ENCODE measurements around the gene CPT1B.
A peak's percentile ranks its signal among the peaks of the same experiment; 100 is the strongest.
"Not testable (repeated sequence)": the region's sequence is repeated elsewhere in the genome, so short reads cannot be mapped to it uniquely, and the experiment has no call there.

Gene CPT1B

DNA sequence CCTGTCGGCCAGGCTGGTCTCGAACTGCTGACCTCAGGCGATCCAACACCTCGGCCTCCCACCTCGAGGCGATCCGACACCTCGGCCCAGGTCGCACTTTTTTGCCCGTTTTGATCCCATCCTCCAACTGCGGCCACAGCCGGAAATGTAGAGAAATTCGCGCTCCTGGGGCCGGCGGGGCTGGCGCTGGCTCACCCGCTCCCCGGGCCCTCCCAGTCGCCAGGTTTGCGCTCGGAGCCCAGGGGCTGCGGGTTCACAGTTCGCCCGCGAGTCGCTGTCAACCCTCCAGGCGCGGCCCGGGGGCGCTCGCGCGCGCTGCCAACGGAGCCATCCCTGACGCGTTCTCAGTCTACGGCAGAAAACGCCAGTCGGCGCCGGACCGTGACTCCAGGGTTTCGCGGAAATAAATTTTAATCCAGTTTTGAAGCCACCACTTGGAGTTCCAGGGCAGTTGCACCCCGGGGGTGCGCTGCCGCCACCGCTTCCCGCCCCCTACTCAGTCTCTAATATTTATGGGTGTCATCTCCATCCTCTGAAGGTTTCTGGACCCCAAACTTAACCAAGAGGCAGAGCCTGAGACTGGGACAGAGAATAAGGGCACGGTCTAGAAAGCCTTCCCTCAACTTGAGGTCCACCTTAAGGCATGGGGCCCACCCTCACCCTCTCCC lies 34.0 kb downstream of the CPT1B start:
- DNase-seq: peak; percentile 86

- no peak for DNase-seq
Observed at GRCh38 chr22:50542416-50542927, 35.8 kb downstream of the CPT1B start.

- DNase-seq: not testable (repeated sequence)
Observed at GRCh38 chr22:50541667-50542026, 36.6 kb downstream of the CPT1B start.

GRCh38 chr22:50540381-50540780 lies 37.8 kb downstream of the CPT1B start:
- no peak for DNase-seq

GRCh38 chr22:50537765-50538164 lies 40.5 kb downstream of the CPT1B start:
- no peak for DNase-seq

DNA sequence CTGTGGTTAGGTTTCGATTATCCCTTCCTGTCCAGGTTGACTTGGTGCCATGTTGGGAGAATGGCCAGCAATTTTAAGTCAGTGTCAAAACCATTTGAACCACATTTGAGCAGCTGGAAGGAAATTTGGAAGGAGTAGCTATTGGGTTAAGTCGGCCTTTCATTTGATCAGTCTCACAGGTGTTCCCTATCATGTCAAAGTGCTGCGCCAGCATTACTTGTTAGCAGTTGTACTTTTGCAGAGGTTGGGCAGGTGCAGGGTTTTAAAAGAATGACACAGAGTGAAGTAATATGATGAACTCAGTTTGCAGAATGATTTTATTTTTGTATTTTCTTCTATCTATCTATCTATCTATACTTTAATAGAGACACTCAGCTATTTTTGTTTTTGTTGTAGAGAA lies 42.0 kb downstream of the CPT1B start:
- no peak for DNase-seq

GRCh38 chr22:50535113-50535512 lies 43.1 kb downstream of the CPT1B start:
- DNase-seq: no peak

DNA sequence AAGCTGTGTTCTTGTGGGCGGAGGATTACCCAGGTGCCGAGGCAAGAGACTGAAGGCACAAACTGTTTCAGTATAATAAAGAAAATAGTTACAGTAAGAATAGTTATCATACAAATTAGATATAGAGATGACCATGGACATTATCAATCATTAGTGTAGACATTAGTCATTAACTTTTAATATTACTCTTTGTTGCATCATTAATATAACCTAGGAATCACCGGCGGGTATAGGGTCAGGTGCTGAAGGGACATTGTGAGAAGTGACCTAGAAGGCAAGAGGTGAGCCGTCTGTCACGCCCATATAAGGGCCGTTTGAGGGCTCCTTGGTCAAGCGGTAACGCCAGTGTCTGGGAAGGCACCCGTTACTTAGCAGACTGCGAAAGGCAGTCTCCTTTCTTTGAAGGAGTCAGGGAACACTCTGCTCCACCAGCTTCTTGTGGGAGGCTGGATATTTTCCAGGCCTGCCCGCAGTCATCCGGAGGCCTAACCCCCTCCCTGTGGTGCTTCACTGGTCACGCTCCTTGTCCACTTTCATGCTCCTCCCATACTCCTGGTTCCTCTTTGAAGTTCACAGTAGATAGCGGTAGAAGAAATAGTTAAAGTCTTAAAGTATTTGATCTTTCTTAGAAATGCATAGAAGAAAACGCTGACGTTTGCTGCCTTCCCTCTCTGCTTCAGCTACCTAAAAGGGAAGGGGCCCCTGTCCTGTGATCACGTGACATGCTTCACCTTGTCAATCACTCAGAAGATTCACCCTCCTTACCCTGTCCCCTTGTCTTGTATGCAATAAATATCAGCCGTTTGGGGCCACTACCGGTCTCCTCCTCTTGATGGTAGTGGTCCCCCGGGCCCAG lies 44.1 kb downstream of the CPT1B start:
- DNase-seq: not testable (repeated sequence)

GRCh38 chr22:50532824-50533796 lies 45.1 kb downstream of the CPT1B start:
- no peak for DNase-seq

- no peak for DNase-seq
Observed at GRCh38 chr22:50531962-50532674, 46.1 kb downstream of the CPT1B start.

DNA sequence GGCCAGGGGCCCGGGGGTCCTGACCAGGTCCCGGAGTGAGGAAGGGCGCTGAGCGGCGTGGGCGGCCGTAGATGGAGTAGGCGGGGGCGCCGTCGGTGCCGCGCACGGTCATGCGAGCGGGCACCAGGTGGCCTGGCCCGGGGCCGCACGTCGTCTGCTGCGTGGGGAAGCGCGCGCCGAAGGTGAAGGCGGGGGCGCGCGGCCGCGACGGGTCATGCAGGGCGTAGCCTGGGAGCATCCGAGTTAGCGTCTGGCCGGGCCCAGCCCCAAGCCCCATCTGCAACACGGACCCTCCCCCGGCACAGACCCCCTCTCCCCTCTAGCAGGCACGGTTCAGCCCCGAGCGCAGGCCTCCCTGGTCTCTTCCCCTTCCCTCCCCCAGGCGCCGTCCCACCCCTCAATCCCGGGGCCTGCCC lies 46.7 kb downstream of the CPT1B start:
- DNase-seq: peak; percentile 75

GRCh38 chr22:50530877-50531545 lies 47.2 kb downstream of the CPT1B start:
- DNase-seq: peak; percentile 84

- DNase-seq: no peak
Observed at GRCh38 chr22:50530580-50530876, 47.7 kb downstream of the CPT1B start.

DNA sequence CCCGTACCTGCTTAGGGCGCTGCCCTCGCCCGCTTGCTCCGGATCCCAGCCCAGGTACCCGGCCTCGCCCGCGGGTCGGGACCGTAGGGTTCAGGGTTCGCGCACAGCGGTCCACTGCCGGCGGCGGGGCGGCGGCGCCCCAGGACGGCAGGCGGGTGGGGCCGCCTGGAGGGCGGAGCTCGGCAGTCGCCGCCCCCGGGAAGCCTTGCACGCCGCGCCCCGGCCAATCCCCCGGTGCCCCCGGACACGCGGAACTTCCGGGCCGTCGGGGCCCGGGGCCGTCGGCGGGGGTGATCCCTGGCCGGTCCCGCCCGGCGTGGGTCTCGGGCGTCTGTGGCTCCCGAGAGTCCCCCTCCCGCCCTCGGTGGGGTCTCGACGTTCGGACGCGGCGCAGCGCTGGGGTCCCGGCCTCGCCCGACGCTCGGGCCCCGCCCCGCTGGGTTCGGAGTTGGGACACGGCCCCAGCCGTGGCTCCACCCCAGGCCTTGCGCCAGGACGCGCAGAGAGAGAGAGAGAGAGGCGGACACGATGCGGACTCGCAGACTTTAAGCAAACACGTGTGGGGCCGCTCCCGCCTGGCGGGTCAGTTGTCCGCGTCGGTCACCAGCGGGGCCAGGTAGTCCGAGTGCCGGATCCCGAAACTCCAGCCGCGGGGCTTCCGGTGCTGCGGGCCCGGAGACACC lies 48.2 kb downstream of the CPT1B start, which contains the start of gene TYMP:
TYMP (minus strand) TSS at position 116 of the 683 bp plus-strand sequence. CDS start 303 bp downstream, outside the sequence.
- DNase-seq: peak; percentile 76

GRCh38 chr22:50529416-50529896 lies 48.8 kb downstream of the CPT1B start:
- peak; percentile 15 for DNase-seq

DNA sequence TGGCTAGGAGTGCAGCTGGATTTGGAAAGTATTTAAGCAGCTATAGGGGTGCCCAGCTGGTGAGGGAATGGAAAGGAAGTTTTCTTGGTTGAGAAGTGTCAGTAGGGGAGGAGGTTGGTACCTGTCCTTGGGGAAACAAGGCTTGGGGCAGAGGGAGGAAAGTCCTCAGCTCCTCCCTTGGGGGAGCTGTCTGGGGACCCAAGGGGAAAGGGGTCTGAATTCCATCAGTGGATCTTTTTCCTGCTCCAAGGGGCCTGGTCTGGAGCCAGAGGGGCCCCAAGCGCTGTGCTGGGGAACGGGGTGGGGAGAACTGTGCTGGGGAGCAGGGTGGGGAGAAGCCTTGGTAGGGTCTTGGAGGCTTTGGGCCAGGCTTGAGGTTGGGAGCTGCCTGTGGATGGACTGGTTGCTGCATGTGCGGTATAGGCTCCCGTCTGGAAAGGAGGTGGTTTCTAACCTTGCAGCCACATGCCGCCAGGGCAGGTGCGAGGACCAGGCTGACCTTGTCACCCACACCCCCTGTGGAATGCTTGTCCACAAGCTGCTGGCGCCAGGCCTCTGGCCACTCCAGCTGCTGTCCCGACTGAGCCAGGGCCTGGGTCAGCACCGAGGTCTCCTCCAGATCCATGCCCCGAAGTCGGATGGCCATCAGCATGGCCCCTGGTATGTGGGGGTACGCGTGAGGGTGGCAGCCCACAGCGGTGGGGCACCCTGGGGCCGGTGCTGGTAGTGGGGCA lies 49.4 kb downstream of the CPT1B start:
- DNase-seq: peak; percentile 13

DNA sequence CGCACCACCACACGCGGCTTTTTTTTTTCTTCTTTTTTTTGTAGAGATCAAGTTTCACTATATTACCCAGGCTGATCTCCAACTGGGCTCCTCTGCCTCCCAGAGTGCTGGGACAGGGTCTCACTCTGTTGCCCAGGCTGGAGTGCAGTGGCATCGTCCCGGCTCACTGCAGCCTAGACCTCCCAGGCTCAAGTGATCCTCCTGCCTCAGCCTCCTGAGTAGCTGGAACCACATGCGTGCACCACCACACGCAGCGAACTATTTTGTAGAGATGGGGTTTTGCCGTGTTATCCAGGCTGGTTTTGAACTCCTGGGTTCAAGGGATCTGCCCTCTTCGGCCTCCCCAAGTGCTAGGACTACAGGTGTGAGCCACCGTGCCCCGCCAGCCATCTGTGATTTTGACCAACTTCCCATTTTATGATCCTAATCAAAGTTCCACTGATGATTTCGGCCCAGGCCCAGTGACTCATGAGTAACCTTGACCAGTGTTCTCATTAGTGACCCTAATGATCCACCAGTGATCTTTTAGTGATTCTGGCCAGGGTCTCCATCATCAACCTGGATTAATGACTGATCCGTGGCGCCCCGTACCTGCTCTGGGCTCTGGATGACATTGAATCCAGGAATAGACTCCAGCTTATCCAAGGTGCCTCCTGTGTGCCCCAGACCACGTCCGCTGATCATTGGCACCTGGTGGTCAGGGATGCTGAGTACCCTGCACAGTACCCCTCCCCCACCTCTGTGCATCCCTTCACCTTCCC lies 50.1 kb downstream of the CPT1B start:
- no peak for DNase-seq

- DNase-seq: no peak
Observed at GRCh38 chr22:50526834-50527801, 51.1 kb downstream of the CPT1B start.

Measured in stimulated activated CD4-positive, alpha-beta T cell treated with anti-CD3 and anti-CD28 coated beads, Interleukin-4, amount 100 ng/mL, for 1 hour (primary cell).